MCF 10A (cell line): ENCODE measurements around the gene PACSIN1. TPM values are rescaled to one million over a fixed set of nuclear protein-coding genes. Genes with fewer than 3 reads are reported as not detected.

Experiments used
- BruUV-seq: library from RNA; stranded (reverse); fragments of 400-500 nt; replicated peaks from 2 replicates; lab custom pipeline; 2021; lab: Mats Ljungman, UMichigan
- CTCF ChIA-PET: fragments of 300-600 bp; sonication (Branson Sonifier 250); formaldehyde crosslinking; extraction: SDS; loops from one replicate; lab custom pipeline; 2021; ENCODE audit warnings: antibody characterized with exemption, inconsistent platforms; lab: Yijun Ruan, JAX
- POLR2A ChIA-PET: fragments of 300-600, 350-650 bp; sonication (Branson Sonifier 250); formaldehyde crosslinking; extraction: SDS; loops from one replicate; lab custom pipeline; 2020; ENCODE audit warnings: antibody characterized with exemption, inconsistent platforms; lab: Yijun Ruan, JAX
- DNase-seq: peaks from one replicate; pipeline ENCODE4 v3.0.0-alpha.2; 2018; ENCODE audit not compliant: unreplicated experiment
- H3K27ac Mint-ChIP-seq: one replicate; pipeline ENCODE4 v1.8.0; 2022; ENCODE audit warnings: mild to moderate bottlenecking, low read depth, mixed read lengths; ENCODE audit not compliant: unreplicated experiment
- H3K27me3 Mint-ChIP-seq: one replicate; pipeline ENCODE4 v1.8.0; 2022; ENCODE audit warnings: mixed read lengths; ENCODE audit not compliant: insufficient read depth, unreplicated experiment
- H3K36me3 Mint-ChIP-seq: one replicate; pipeline ENCODE4 v1.8.0; 2022; ENCODE audit warnings: mild to moderate bottlenecking, moderate library complexity, mixed read lengths; ENCODE audit not compliant: insufficient read depth, unreplicated experiment
- H3K4me1 Mint-ChIP-seq: one replicate; pipeline ENCODE4 v1.8.0; 2022; ENCODE audit warnings: mixed read lengths; ENCODE audit not compliant: insufficient read depth, unreplicated experiment
- H3K4me3 Mint-ChIP-seq: one replicate; pipeline ENCODE4 v1.8.0; 2022; ENCODE audit warnings: mild to moderate bottlenecking, moderate library complexity, mixed read lengths; ENCODE audit not compliant: unreplicated experiment
- H3K9me3 Mint-ChIP-seq: one replicate; pipeline ENCODE4 v1.8.0; 2022; ENCODE audit warnings: mixed read lengths; ENCODE audit not compliant: unreplicated experiment
- intact Hi-C: fragments of 100-400 bp; cut with micrococcal nuclease; formaldehyde crosslinking; loops from 2 replicates; pipeline ENCODE4 v1.14.1; 2022
- total RNA-seq: library from RNA; stranded (reverse); gene quantifications from 2 replicates; pipeline ENCODE4 v1.2.3, GENCODE V29; 2022
- TF ChIP-seq, protein P1 (sequence below): fragments of 200-600 bp; IDR thresholded peaks from one replicate; pipeline ENCODE4 v1.8.0; 2022; ENCODE audit warnings: antibody characterized with exemption, mild to moderate bottlenecking; ENCODE audit not compliant: unreplicated experiment

Gene PACSIN1
- total RNA-seq, 1 experiment from 2014 or later, result not detected

GRCh38 chr6:34576286-34576955 lies 110.5 kb downstream of the PACSIN1 start:
- CTCF ChIA-PET, result interaction anchor here (0.8 kb wide), 1 partner anchor 18 kb away, joined by 3 read pairs; no protein-coding TSS in a partner anchor
- Mint-ChIP-seq H3K27me3 (no peaks in the 10 kb centered on the region), H3K27ac (no peak overlapping the region), H3K36me3 (peaks cover 13% of the 10 kb centered on the region), H3K9me3 (no peaks in the 10 kb centered on the region), H3K4me1 (no peaks in the 10 kb centered on the region), H3K4me3 (no peak overlapping the region)
- peak; percentile 24 for DNase-seq
- TF ChIP-seq, protein P1, sequence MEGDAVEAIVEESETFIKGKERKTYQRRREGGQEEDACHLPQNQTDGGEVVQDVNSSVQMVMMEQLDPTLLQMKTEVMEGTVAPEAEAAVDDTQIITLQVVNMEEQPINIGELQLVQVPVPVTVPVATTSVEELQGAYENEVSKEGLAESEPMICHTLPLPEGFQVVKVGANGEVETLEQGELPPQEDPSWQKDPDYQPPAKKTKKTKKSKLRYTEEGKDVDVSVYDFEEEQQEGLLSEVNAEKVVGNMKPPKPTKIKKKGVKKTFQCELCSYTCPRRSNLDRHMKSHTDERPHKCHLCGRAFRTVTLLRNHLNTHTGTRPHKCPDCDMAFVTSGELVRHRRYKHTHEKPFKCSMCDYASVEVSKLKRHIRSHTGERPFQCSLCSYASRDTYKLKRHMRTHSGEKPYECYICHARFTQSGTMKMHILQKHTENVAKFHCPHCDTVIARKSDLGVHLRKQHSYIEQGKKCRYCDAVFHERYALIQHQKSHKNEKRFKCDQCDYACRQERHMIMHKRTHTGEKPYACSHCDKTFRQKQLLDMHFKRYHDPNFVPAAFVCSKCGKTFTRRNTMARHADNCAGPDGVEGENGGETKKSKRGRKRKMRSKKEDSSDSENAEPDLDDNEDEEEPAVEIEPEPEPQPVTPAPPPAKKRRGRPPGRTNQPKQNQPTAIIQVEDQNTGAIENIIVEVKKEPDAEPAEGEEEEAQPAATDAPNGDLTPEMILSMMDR, result no peak
- POLR2A ChIA-PET, result interaction anchor here (1.4 kb wide), 1 partner anchor 10 kb away, joined by 3 read pairs; no protein-coding TSS in a partner anchor
- intact Hi-C loops, result no loop called here
- BruUV-seq, result no TSS peak

DNA sequence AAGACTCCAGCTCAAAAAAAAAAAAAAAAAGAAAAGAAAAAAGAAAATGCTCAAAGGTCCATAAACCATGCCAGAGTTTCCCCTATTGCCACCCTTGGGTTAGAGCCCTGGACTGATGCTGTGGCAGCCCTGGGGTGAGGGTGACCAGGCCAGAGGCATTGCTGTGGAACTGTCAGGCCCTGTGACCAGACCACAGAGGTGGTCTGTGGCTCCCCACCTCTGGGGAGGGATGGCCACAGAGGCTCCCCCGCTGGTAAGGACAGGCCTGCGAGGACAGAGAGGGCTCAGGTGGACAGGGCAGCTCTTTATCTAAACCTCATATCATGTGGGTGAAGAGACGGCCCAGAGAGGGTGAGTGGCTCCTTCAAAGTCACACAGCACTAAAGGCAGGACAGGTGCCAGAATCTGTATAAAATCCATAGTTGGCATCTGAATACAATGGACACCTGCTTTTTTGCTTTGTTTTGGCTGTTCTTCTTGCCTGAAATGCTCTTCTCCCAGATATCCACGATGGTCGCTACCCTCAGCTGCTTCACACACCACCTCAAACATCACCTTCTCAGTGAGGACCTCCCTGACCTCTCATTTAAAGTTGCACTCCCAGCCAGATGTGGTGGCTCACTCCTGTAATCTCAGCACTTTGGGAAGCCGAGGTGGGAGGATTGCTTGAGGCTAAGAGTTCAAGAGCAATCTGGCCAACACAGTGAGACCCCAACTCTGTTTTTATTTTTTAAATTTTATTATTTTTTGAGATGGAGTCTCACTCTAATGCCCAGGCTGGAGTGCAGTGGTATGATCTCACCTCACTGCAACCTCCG lies 112.8 kb downstream of the PACSIN1 start:
- no peak for DNase-seq
- Mint-ChIP-seq H3K4me3 (no peak overlapping the region), H3K4me1 (no peaks in the 10 kb centered on the region), H3K36me3 (peaks cover 10% of the 10 kb centered on the region), H3K27ac (no peak overlapping the region), H3K9me3 (no peaks in the 10 kb centered on the region), H3K27me3 (no peaks in the 10 kb centered on the region)
- intact Hi-C loops, result no loop called here
- POLR2A ChIA-PET, result no interaction called here
- no TSS peak for BruUV-seq
- CTCF ChIA-PET, result no interaction called here
- TF ChIP-seq, protein P1, result no peak

DNA sequence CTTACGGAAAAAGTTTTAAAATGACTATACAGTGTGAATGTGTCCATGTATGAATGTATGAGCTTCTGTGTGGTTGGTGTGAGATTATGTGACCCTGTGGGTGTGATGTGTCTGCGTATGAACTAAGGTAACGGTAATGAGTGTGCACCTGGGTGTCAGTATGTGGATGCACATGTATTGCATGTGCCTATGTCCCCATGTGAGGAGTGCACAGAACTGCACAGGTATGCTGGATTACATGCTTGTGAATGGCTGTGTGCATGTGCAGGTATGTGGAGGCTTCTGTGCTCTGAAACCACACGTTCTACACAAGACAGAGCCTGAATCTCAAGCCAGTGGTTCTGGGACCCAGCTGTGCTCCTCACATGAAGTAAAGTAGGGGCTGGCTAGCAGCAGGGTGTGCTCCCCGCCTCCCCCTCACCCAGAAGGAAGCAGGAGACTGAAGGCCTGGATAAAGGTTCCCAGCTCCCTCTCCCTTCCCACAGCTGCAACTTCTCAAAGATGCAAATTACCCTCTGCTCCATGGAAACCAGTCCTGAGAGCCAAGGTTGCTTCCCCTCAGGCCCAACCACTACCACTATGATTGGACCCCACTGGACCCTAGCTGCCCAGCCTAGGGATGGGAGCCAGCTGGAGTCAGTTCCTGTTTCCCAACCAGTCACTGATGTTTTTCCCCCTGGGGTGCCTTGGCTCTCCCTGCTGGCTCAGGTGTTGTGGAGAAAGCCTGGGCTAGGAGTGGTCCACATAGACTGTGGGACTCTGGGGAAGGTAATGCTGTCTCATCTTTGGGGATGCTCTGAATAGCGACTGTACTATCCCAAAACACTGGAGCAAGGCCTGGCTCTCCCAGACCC lies 115.1 kb downstream of the PACSIN1 start:
- Mint-ChIP-seq H3K27ac (no peak overlapping the region), H3K36me3 (peaks cover 10% of the 10 kb centered on the region)
- CTCF ChIA-PET, result interaction anchor here (0.8 kb wide), 1 partner anchor 31 kb away, joined by 3 read pairs; no protein-coding TSS in a partner anchor

More for the DNA sequence above, 115.1 kb downstream of the PACSIN1 start:
- no TSS peak for BruUV-seq
- H3K9me3 Mint-ChIP-seq, result no peaks in the 10 kb centered on the region
- no peak overlapping the region for H3K4me3 Mint-ChIP-seq
- H3K27me3 Mint-ChIP-seq, result no peaks in the 10 kb centered on the region
- intact Hi-C loops, result no loop called here
- POLR2A ChIA-PET, result interaction anchor here (0.6 to 1.5 kb wide), 3 partner anchors 13 to 404 kb away, joined by 3 to 4 read pairs (median 4); no protein-coding TSS in a partner anchor
- no peak for DNase-seq
- TF ChIP-seq, protein P1, result no peak
- H3K4me1 Mint-ChIP-seq, result peaks cover 11% of the 10 kb centered on the region
